Esophagus (tissue), 2 donors: Measurements from ENCODE around the gene FKBP1A. TPM values are rescaled to one million over a fixed set of nuclear protein-coding genes. Genes with fewer than 3 reads are reported as not detected.

Experiments used
- H3K27ac ChIP-seq, 2 donors: one replicate each; pipeline ENCODE4 v1.5.1; 2013; ENCODE audit warnings: low read depth in 2 of 2, mild to moderate bottlenecking in 2 of 2, inconsistent platforms in 1 of 2, low read length in 1 of 2, moderate library complexity in 1 of 2
- H3K27me3 ChIP-seq, 2 donors: one replicate each; pipeline ENCODE4 v1.6.1; 2013; ENCODE audit warnings: low read length in 2 of 2, control low read depth in 1 of 2, mild to moderate bottlenecking in 1 of 2; ENCODE audit not compliant: insufficient read depth in 2 of 2, control insufficient read depth in 1 of 2
- H3K36me3 ChIP-seq, 2 donors: one replicate each; pipeline ENCODE4 v1.6.1; 2013; ENCODE audit warnings: low read length in 1 of 2; ENCODE audit not compliant: control insufficient read depth in 2 of 2, insufficient read depth in 2 of 2
- H3K4me1 ChIP-seq, 2 donors: one replicate each; pipeline ENCODE4 v1.6.1; 2013; ENCODE audit warnings: low read length in 1 of 2; ENCODE audit not compliant: control insufficient read depth in 2 of 2, insufficient read depth in 2 of 2
- H3K4me3 ChIP-seq, 2 donors: one replicate each; pipeline ENCODE4 v1.5.1; 2013; ENCODE audit warnings: low read length in 2 of 2, mild to moderate bottlenecking in 2 of 2, low read depth in 1 of 2, moderate library complexity in 1 of 2
- H3K9me3 ChIP-seq, 2 donors: one replicate each; pipeline ENCODE4 v1.6.1; 2013; ENCODE audit warnings: mild to moderate bottlenecking in 2 of 2, low read depth in 1 of 2, low read length in 1 of 2, moderate library complexity in 1 of 2; ENCODE audit not compliant: control insufficient read depth in 2 of 2, insufficient read depth in 1 of 2
- WGBS, 2 donors: extraction: QIAGEN DNeasy Blood & Tissue Kit; methylation state at CpG; one replicate each; pipeline ENCODE4 v1.1.7; 2013; 5-methylcytosine and 5-hydroxymethylcytosine counted together
- polyA plus RNA-seq, 2 donors: library from polyadenylated mRNA; stranded (reverse); fragments of 200-250 nt; gene quantifications; one replicate each; pipeline ENCODE4 v1.2.3, GENCODE V29; 2013
- donor health status: healthy with polysubstance abuse.
- donor health status: Bipolar disorder and iron deficiency.

The FKBP1A gene
- polyA plus RNA-seq, 2 donors: 106 to 157 TPM

- no peak overlapping the region for H3K4me3 ChIP-seq
- H3K4me1 ChIP-seq: peaks cover under 1 to 7% of the 10 kb centered on the region in 2 donors
- H3K36me3 ChIP-seq: no peaks in the 10 kb centered on the region
- peaks cover 0 to 2% of the 10 kb centered on the region in 2 donors for H3K9me3 ChIP-seq
- WGBS, 2 donors: 85 to 93% methylated on average over 4 of the region's 4 CpGs
- H3K27ac ChIP-seq: no peak overlapping the region
- no peaks in the 10 kb centered on the region for H3K27me3 ChIP-seq
Measured at GRCh38 chr20:1420066-1420465, 27.2 kb upstream of the FKBP1A start.

DNA sequence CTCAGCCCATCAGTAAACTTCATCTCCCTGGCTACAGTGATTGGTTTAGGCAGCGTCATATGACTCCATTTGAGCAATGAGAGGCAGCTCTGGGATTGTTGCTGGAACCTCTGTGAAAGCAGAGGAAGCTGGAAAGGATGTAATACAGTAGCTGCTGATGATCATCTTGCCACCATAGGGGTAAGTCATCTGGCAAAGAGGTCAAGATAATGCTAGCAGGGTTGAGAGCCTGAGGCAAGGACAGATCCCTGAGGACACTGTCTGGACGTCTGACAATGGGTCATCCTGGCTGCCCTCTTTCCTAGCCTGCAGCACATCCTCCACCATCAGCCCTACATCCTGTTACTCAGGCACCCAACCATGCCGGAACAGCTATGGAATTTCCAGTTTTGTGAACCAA lies 25.5 kb upstream of the FKBP1A start:
- no peaks in the 10 kb centered on the region for H3K36me3 ChIP-seq
- no peak overlapping the region for H3K4me3 ChIP-seq
- peaks cover 0 to 4% of the 10 kb centered on the region in 2 donors for H3K4me1 ChIP-seq
- 56 to 66% methylated on average over 3 of the region's 3 CpGs for WGBS, 2 donors
- H3K9me3 ChIP-seq: peaks cover 0 to 2% of the 10 kb centered on the region in 2 donors
- H3K27me3 ChIP-seq: no peaks in the 10 kb centered on the region
- H3K27ac ChIP-seq: no peak overlapping the region

GRCh38 chr20:1417790-1418189 lies 24.9 kb upstream of the FKBP1A start:
- no peaks in the 10 kb centered on the region for H3K27me3 ChIP-seq
- no peak overlapping the region for H3K27ac ChIP-seq
- peaks cover 0 to 2% of the 10 kb centered on the region in 2 donors for H3K9me3 ChIP-seq
- no peak overlapping the region for H3K4me3 ChIP-seq
- H3K4me1 ChIP-seq: peaks cover 0 to 4% of the 10 kb centered on the region in 2 donors
- no peaks in the 10 kb centered on the region for H3K36me3 ChIP-seq

DNA sequence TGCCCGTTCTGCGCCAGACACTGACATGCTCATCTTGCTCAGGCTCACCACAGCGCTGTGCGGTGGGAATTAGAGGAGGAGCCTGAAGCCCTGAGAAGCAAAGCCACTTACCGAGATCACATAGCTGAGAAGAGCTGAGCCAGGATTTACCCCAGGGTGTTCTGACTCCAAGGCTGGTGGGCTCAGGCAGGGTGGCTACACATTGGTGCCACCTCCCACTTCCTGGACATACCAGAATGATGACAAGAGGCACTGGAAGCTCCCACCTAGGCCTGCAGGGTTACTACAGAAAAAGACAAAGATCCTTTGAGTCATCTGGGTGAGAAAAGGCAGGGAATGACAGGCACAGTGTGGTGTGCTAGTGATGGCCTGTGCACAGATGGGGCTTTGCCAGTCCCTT lies 24.4 kb upstream of the FKBP1A start:
- Histone ChIP-seq H3K27ac (no peak overlapping the region), H3K36me3 (no peaks in the 10 kb centered on the region), H3K27me3 (no peaks in the 10 kb centered on the region), H3K9me3 (peaks cover 0 to 2% of the 10 kb centered on the region in 2 donors), H3K4me3 (no peak overlapping the region), H3K4me1 (peaks cover 0 to 4% of the 10 kb centered on the region in 2 donors)
- WGBS, 2 donors: 71 to 76% methylated on average over 5 of the region's 5 CpGs

DNA sequence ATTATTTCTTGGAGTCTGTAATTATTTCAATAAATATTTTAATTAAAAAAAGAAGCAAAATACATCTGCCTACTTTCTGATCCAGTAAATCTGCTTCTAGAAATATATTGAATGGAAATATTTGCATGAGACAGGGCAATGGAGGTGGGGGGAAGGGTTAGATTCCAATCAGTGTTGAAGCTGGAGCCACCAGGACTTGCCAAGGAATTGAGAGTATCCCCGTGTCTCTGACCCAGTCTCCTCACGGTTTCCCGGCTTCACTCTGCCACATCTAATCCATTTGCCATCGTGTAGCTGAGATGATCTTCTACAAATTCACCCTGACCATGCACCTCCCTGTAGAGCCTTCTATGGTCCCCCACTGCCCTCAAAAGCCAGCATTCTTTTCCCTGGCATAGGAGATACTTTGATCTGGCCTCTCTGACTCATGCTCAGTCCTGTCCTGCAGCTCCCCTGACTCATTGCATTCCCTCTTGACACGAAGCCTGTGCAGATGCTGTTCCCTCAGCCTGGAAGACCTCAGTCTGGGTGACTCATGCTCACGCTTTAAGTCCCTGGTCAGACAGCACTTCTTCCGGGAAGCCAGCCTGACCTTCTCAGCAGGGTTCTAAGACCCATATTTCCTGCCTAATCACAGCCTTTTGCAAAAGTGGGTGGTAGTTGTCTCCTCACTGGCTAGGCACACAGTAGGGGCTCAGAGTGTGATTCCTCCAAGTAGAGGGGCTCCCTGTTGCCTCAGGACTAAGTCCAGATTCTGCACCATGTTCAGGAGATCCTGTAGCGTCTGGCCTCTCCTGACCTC lies 23.0 kb upstream of the FKBP1A start:
- Histone ChIP-seq H3K27me3 (no peaks in the 10 kb centered on the region), H3K27ac (no peak overlapping the region), H3K36me3 (no peaks in the 10 kb centered on the region), H3K4me1 (peaks cover 0 to 4% of the 10 kb centered on the region in 2 donors), H3K9me3 (peaks cover 0 to under 1% of the 10 kb centered on the region in 2 donors), H3K4me3 (no peak overlapping the region)
- WGBS, 2 donors: 59 to 65% methylated on average over 8 of the region's 8 CpGs

DNA sequence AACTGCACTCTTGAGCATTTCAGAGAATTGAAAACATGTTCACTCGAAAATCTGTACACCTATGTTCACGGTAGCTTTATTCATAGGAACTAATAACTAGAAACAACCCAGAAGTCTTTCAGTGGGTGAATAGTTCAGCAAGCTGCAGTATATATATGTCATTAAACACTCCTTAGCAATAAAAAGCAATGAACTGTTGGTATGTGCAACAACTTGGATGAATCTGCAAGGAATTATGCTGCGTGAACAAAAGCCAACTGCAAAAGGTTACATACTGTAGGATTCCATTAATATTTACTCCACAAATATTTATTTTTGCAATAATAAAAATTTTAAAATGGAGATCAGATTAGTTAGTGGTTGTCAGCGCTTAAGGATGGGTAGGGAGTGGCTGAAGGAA lies 22.1 kb upstream of the FKBP1A start:
- H3K4me3 ChIP-seq: no peak overlapping the region
- H3K27ac ChIP-seq: no peak overlapping the region
- H3K4me1 ChIP-seq: peaks cover 0 to 4% of the 10 kb centered on the region in 2 donors
- H3K9me3 ChIP-seq: no peaks in the 10 kb centered on the region
- H3K27me3 ChIP-seq: no peaks in the 10 kb centered on the region
- 75 to 77% methylated on average over 4 of the region's 4 CpGs for WGBS, 2 donors
- no peaks in the 10 kb centered on the region for H3K36me3 ChIP-seq

DNA sequence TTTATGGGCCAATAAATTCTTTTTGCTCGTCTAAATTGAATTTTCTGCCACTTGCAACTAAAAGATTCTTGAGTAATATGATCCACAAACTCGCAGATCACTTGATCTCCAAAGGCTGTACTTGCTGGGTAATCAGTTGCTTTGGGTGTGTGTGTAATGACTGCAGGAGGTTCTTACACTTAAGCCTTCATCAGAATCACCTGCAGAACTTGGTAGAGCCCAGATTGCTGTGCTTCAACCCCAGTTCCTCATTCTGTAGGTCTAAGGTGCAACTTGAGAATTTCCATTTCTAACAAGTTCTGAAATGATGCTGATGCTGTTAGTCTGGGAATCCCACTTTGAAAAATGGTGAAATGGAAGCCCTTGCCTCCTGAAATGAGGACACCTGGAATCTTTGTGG lies 12.9 kb upstream of the FKBP1A start:
- 35 to 68% methylated on average over 2 of the region's 2 CpGs for WGBS, 2 donors
- no peaks in the 10 kb centered on the region for H3K36me3 ChIP-seq
- H3K4me3 ChIP-seq: no peak overlapping the region
- no peaks in the 10 kb centered on the region for H3K27me3 ChIP-seq
- H3K27ac ChIP-seq: no peak overlapping the region
- no peaks in the 10 kb centered on the region for H3K9me3 ChIP-seq
- H3K4me1 ChIP-seq: no peaks in the 10 kb centered on the region

- H3K27me3 ChIP-seq: no peaks in the 10 kb centered on the region
- no peaks in the 10 kb centered on the region for H3K9me3 ChIP-seq
- no peak overlapping the region for H3K27ac ChIP-seq
- no peaks in the 10 kb centered on the region for H3K36me3 ChIP-seq
- H3K4me1 ChIP-seq: no peaks in the 10 kb centered on the region
- H3K4me3 ChIP-seq: no peak overlapping the region
- 21 to 97% methylated on average over 1 of the region's 1 CpG for WGBS, 2 donors
Measured at GRCh38 chr20:1403624-1404023, 10.8 kb upstream of the FKBP1A start.

GRCh38 chr20:1402149-1402548 lies 9.3 kb upstream of the FKBP1A start:
- WGBS, 2 donors: 67 to 73% methylated on average over 7 of the region's 7 CpGs
- H3K9me3 ChIP-seq: no peaks in the 10 kb centered on the region
- no peaks in the 10 kb centered on the region for H3K36me3 ChIP-seq
- no peaks in the 10 kb centered on the region for H3K4me1 ChIP-seq
- H3K27me3 ChIP-seq: no peaks in the 10 kb centered on the region
- no peak overlapping the region for H3K4me3 ChIP-seq
- H3K27ac ChIP-seq: no peak overlapping the region

DNA sequence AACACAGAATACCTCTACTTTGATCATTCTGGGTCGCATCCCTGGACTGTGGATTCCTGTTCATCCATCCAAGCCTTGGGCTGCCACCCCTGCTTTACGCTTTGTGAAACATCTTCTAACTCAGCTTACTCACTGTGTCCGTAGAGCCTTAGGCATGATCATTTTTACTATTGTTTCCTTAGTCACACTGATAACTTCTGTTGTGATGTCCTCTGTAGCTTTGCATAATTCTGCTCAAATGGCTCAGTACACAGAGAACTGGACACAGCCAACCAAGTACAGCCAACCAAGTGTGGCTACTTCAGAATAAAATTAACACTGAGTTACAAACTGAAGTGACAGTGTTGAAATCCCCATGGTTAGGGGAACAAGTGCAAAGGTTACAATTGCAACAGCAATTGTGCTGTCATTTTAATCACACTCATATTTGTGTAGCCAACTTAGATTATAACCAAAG lies 8.6 kb upstream of the FKBP1A start:
- 87 to 90% methylated on average over 3 of the region's 3 CpGs for WGBS, 2 donors
- H3K27ac ChIP-seq: no peak overlapping the region
- no peaks in the 10 kb centered on the region for H3K27me3 ChIP-seq
- H3K9me3 ChIP-seq: no peaks in the 10 kb centered on the region
- no peak overlapping the region for H3K4me3 ChIP-seq
- H3K4me1 ChIP-seq: no peaks in the 10 kb centered on the region
- H3K36me3 ChIP-seq: no peaks in the 10 kb centered on the region
